ENCODE data around the gene PPP1R14B. TPM values are rescaled to one million over a fixed set of nuclear protein-coding genes. Genes with fewer than 3 reads are reported as not detected.

PPP1R14B gene
- total RNA-seq, 1 experiment from 2014 or later, result 1,496 TPM

DNA sequence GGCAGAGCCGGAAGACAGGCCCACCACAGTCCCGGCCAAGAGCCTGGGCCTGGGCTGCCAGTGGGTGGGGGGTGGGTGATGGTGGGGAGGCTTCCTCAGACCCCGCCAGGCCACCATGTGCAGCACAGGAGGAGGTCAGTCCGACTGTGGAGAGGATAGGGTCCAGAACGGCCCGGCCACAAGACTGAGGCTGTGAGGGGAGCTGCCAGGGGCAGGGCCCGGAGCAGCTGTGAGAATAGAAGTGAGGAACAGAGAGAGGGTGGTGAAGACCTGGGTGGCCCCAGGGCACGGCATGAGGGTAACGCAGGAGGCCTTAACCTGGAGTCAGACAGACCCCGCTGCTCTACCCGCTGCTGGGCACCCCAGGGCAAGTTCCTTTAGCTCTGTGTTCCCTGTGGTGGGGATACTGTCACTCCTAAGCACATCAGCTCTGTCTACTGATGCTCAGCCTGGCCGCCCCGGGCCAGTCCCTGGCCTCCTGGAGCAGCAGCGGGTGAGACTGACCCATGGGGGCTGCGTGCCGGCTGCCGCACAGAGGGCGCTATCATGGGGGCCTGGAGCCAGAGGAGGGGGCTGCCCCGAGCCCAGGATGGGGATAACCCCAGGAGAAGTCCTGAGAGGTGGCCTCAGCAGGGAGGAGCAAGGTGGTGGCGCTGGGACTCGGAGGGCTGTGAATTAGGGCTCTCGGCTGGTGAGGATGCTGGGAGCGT lies 38.5 kb downstream of the PPP1R14B start:
- ChIA-PET CTCF (no interaction called here), POLR2A (ENCODE audit: unreplicated experiment) (no interaction called here)
- Histone ChIP-seq H3K27me3 (ENCODE audit: low read length) (no peaks in the 10 kb centered on the region), H3K36me3 (ENCODE audit: low read depth, low read length) (peaks cover 34% of the 10 kb centered on the region), H3K27ac (ENCODE audit: low read length) (no peak overlapping the region), H3K9me2 (replicated peaks; ENCODE audit: low read length) (no peaks in the 10 kb centered on the region), H3K4me3 (ENCODE audit: low read length) (no peak overlapping the region), H2AFZ (ENCODE audit: low read length) (no peak overlapping the region), H4K20me1 (ENCODE audit: low read length) (peaks cover 7% of the 10 kb centered on the region; the same call in 1 of the 2 replicates), H3K9ac (ENCODE audit: low read length) (no peak overlapping the region), H3K9me3 (ENCODE audit: low read length) (no peaks in the 10 kb centered on the region), H3K4me2 (ENCODE audit: low read length) (no peak overlapping the region), H3F3A (ENCODE audit: low read length, unreplicated experiment) (no peaks in the 10 kb centered on the region), H3K79me2 (ENCODE audit: low read length) (no peaks in the 10 kb centered on the region), H3K4me1 (ENCODE audit: insufficient read depth, low read length) (0 out of 2 replicates have a peak, but pooled peaks cover 3% of the 10 kb centered on the region)
- ATAC-seq (no peak), DNase-seq (no peak)
- no TSS peak for BruUV-seq (replicated peaks)
- intact Hi-C loops (cut with micrococcal nuclease), result no loop called here
- TF ChIP-seq EZH2phosphoT487 (IDR thresholded peaks at IDR 0.05; ENCODE audit: borderline replicate concordance, low read length) (no peak), EZH2 (IDR thresholded peaks at IDR 0.05; ENCODE audit: low read length, unreplicated experiment) (no peak)
- TF ChIP-seq, protein P1, sequence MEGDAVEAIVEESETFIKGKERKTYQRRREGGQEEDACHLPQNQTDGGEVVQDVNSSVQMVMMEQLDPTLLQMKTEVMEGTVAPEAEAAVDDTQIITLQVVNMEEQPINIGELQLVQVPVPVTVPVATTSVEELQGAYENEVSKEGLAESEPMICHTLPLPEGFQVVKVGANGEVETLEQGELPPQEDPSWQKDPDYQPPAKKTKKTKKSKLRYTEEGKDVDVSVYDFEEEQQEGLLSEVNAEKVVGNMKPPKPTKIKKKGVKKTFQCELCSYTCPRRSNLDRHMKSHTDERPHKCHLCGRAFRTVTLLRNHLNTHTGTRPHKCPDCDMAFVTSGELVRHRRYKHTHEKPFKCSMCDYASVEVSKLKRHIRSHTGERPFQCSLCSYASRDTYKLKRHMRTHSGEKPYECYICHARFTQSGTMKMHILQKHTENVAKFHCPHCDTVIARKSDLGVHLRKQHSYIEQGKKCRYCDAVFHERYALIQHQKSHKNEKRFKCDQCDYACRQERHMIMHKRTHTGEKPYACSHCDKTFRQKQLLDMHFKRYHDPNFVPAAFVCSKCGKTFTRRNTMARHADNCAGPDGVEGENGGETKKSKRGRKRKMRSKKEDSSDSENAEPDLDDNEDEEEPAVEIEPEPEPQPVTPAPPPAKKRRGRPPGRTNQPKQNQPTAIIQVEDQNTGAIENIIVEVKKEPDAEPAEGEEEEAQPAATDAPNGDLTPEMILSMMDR (conservative IDR thresholded peaks at IDR 0.05; ENCODE audit: low read depth, low read length), result no peak

DNA sequence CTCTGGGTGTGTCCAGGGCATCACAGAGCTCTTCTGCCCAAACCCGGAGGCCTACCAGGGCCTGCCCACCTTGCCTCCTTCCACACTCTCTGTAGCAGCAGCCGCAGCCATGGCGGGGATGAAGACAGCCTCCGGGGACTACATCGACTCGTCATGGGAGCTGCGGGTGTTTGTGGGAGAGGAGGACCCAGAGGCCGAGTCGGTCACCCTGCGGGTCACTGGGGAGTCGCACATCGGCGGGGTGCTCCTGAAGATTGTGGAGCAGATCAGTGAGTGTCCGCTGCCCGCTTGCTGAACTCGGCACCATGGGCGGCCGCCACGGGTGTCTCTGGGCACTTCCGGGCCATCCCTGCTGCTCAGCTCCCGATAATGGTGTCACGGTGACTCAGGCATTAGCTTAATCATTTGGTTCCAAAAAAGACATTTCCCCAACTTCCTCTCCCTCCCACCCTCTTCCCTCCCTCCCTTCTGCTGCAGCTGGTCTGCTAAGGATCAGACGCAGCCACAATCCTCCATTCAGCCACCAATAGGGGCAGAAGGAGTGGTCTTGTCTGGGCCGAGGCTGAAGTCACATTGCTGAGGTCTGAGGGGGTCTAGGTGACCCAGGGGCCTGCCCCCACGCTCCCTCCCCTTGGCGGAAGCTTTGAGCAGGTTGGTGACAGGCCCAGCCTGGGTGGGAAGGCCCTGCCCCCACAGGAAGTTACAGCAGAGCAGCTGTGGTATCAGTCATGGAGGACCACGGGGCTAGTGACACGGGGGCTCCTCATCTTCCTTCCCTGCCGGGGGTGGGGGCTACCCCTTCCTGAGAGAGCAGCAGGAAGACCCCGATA lies 39.3 kb downstream of the PPP1R14B start:
- DNase-seq (peak; percentile 22), ATAC-seq (peak; percentile 38)
- Histone ChIP-seq H3K27me3 (ENCODE audit: low read length) (no peaks in the 10 kb centered on the region), H3K79me2 (ENCODE audit: low read length) (no peaks in the 10 kb centered on the region), H4K20me1 (ENCODE audit: low read length) (peaks cover 7% of the 10 kb centered on the region; the same call in 1 of the 2 replicates), H3K9ac (ENCODE audit: low read length) (no peak overlapping the region), H3K9me2 (replicated peaks; ENCODE audit: low read length) (no peaks in the 10 kb centered on the region), H3K4me2 (ENCODE audit: low read length) (no peak overlapping the region), H3F3A (ENCODE audit: low read length, unreplicated experiment) (peaks cover 3% of the 10 kb centered on the region), H2AFZ (ENCODE audit: low read length) (no peak overlapping the region), H3K27ac (ENCODE audit: low read length) (no peak overlapping the region), H3K36me3 (ENCODE audit: low read depth, low read length) (peaks cover 42% of the 10 kb centered on the region), H3K9me3 (ENCODE audit: low read length) (no peaks in the 10 kb centered on the region), H3K4me3 (ENCODE audit: low read length) (no peak overlapping the region), H3K4me1 (ENCODE audit: insufficient read depth, low read length) (0 out of 2 replicates have a peak, but pooled peaks cover 3% of the 10 kb centered on the region)
- no TSS peak for BruUV-seq (replicated peaks)
- CTCF ChIA-PET, result no interaction called here
- POLR2A ChIA-PET (ENCODE audit: unreplicated experiment), result no interaction called here
- intact Hi-C loops (cut with micrococcal nuclease), result no loop called here
- TF ChIP-seq EZH2phosphoT487 (IDR thresholded peaks at IDR 0.05; ENCODE audit: borderline replicate concordance, low read length), result no peak
- no peak for TF ChIP-seq EZH2 (IDR thresholded peaks at IDR 0.05; ENCODE audit: low read length, unreplicated experiment)
- TF ChIP-seq, protein P1 (conservative IDR thresholded peaks at IDR 0.05; ENCODE audit: low read depth, low read length), result no peak
